PC-9 (cell line): ENCODE results near the gene ZSCAN20. TPM values are rescaled to one million over a fixed set of nuclear protein-coding genes. Genes with fewer than 3 reads are reported as not detected.

ENCODE experiments used
- BruUV-seq: library from RNA; stranded (reverse); fragments of 400-500 nt; replicated peaks from 2 replicates; lab custom pipeline; 2021; lab: Mats Ljungman, UMichigan
- CTCF ChIA-PET: fragments of 300-600 bp; sonication (Branson Sonifier 250); formaldehyde crosslinking; loops from one replicate; lab custom pipeline; 2022; ENCODE audit warnings: antibody characterized with exemption; lab: Charles Lee
- POLR2A ChIA-PET: fragments of 300-600 bp; sonication (Branson Sonifier 250); formaldehyde crosslinking; loops from one replicate; lab custom pipeline; 2022; ENCODE audit warnings: antibody characterized with exemption; ENCODE audit not compliant: unreplicated experiment; lab: Charles Lee
- DNase-seq, 2 experiments: peaks; one replicate each; pipeline versions ENCODE4 v3.0.0 to v3.0.0-alpha.2; 2015 to 2022; ENCODE audit warnings: mixed read lengths in 1 of 2
- H2AFZ ChIP-seq: fragments of 200-600 bp; sonication (generic); 2 replicates; pipeline ENCODE4 v1.8.1; 2017; ENCODE audit warnings: antibody characterized with exemption
- H3F3A ChIP-seq: fragments of 200-600 bp; sonication (generic); 2 replicates; pipeline ENCODE4 v1.8.1; 2017; ENCODE audit warnings: antibody characterized with exemption, mild to moderate bottlenecking, low read depth; ENCODE audit not compliant: insufficient read depth
- H3K27ac ChIP-seq: fragments of 200-600 bp; sonication (generic); 2 replicates; pipeline ENCODE4 v1.6.1; 2016; ENCODE audit warnings: mixed run types
- H3K27me3 ChIP-seq: fragments of 200-600 bp; sonication (generic); 2 replicates; pipeline ENCODE4 v1.6.1; 2016; ENCODE audit warnings: low read depth, mixed run types; ENCODE audit not compliant: insufficient read depth
- H3K36me3 ChIP-seq: fragments of 200-600 bp; sonication (generic); 2 replicates; pipeline ENCODE4 v1.6.1; 2016; ENCODE audit warnings: low read depth, mixed run types
- H3K4me1 ChIP-seq: fragments of 200-600 bp; sonication (generic); replicated peaks from 2 replicates; pipeline ENCODE4 v1.6.1; 2016; ENCODE audit warnings: mixed run types; ENCODE audit not compliant: insufficient read depth
- H3K4me2 ChIP-seq: fragments of 200-600 bp; sonication (generic); 2 replicates; pipeline ENCODE4 v1.6.1; 2017; ENCODE audit warnings: mixed run types
- H3K4me3 ChIP-seq: fragments of 200-600 bp; sonication (generic); 2 replicates; pipeline ENCODE4 v1.6.1; 2016; ENCODE audit warnings: mixed run types
- H3K79me2 ChIP-seq: fragments of 200-600 bp; sonication (generic); 2 replicates; pipeline ENCODE4 v1.6.1; 2017; ENCODE audit warnings: low read depth, mixed run types
- H3K9me2 ChIP-seq: fragments of 200-600 bp; sonication (generic); 2 replicates; pipeline ENCODE4 v1.8.1; 2017; ENCODE audit warnings: mild to moderate bottlenecking; ENCODE audit not compliant: insufficient read depth
- H3K9me3 ChIP-seq: fragments of 200-600 bp; sonication (generic); 2 replicates; pipeline ENCODE4 v1.8.1; 2016; ENCODE audit warnings: low read depth; ENCODE audit not compliant: insufficient read depth
- H4K20me1 ChIP-seq: fragments of 200-600 bp; sonication (generic); 2 replicates; pipeline ENCODE4 v1.8.1; 2017; ENCODE audit not compliant: insufficient read depth
- CTCF ChIP-seq: fragments of 200-600 bp; sonication (generic); conservative IDR thresholded peaks from 2 replicates; pipeline ENCODE4 v1.6.1; 2017; ENCODE audit warnings: mixed run types, antibody characterized with exemption, mild to moderate bottlenecking, moderate library complexity
- EZH2 ChIP-seq: fragments of 200-600 bp; sonication (generic); IDR thresholded peaks from 2 replicates; pipeline ENCODE4 v1.8.0; 2017; ENCODE audit warnings: antibody characterized with exemption, low read depth
- intact Hi-C: fragments of 100-400 bp; cut with micrococcal nuclease; formaldehyde crosslinking; loops from one replicate; pipeline ENCODE4 v1.10.0; 2022; ENCODE audit not compliant: unreplicated experiment
- total RNA-seq: library from RNA; stranded (reverse); gene quantifications from 2 replicates; pipeline ENCODE4 v1.2.3, GENCODE V29; 2021

Gene ZSCAN20
- total RNA-seq, 1 experiment from 2014 or later: 6.0 TPM

GRCh38 chr1:33454646-33455282 is 17.7 kb upstream of the ZSCAN20 start:
- H3K9me3 ChIP-seq: no peaks in the 10 kb centered on the region
- no peak overlapping the region for H3K27ac ChIP-seq
- H3K36me3 ChIP-seq: no peaks in the 10 kb centered on the region
- ChIA-PET CTCF (no interaction called here), POLR2A (no interaction called here)
- no peak overlapping the region for H3K4me2 ChIP-seq
- no peaks in the 10 kb centered on the region for H3K9me2 ChIP-seq
- TF ChIP-seq CTCF (no peak), EZH2 (no peak)
- H3K4me3 ChIP-seq: no peak overlapping the region
- H2AFZ ChIP-seq: no peak overlapping the region
- peaks cover 7% of the 10 kb centered on the region; the same call in 1 of the 2 replicates for H3F3A ChIP-seq
- intact Hi-C loops: loop anchor here (5.0 kb wide), 5 partner anchors 87 to 357 kb away; no protein-coding TSS in a partner anchor
- no peaks in the 10 kb centered on the region for H4K20me1 ChIP-seq
- no peaks in the 10 kb centered on the region for H3K79me2 ChIP-seq
- no TSS peak for BruUV-seq
- DNase-seq: no peak
- H3K4me1 ChIP-seq: peaks cover 21% of the 10 kb centered on the region
- no peaks in the 10 kb centered on the region for H3K27me3 ChIP-seq

- BruUV-seq: no TSS peak
- POLR2A ChIA-PET: interaction anchor here (0.7 kb wide), 1 partner anchor 329 kb away, joined by 12 read pairs; no protein-coding TSS in a partner anchor
- CTCF ChIA-PET: interaction anchor here (0.6 to 0.7 kb wide), 10 partner anchors 21 to 1900 kb away, joined by 3 to 11 read pairs (median 4); no protein-coding TSS in a partner anchor
These were observed 16.6 kb upstream of the ZSCAN20 start for GRCh38 chr1:33455539-33456501.

More at GRCh38 chr1:33455539-33456501, 16.6 kb upstream of the ZSCAN20 start:
- peak; percentile 50 to 51 for DNase-seq
- H3K79me2 ChIP-seq: no peaks in the 10 kb centered on the region
- peak; percentile 76 for TF ChIP-seq CTCF
- no peak for TF ChIP-seq EZH2
- H4K20me1 ChIP-seq: no peaks in the 10 kb centered on the region
- H2AFZ ChIP-seq: no peak overlapping the region
- H3K4me3 ChIP-seq: no peak overlapping the region
- H3K9me2 ChIP-seq: no peaks in the 10 kb centered on the region
- no peak overlapping the region for H3K27ac ChIP-seq
- intact Hi-C loops: loop anchor here (5.0 kb wide), 5 partner anchors 89 to 359 kb away; no protein-coding TSS in a partner anchor
- H3F3A ChIP-seq: peaks cover 17% of the 10 kb centered on the region; the same call in 1 of the 2 replicates
- no peak overlapping the region for H3K4me2 ChIP-seq
- H3K27me3 ChIP-seq: no peaks in the 10 kb centered on the region
- no peaks in the 10 kb centered on the region for H3K9me3 ChIP-seq
- peaks cover 32% of the 10 kb centered on the region for H3K4me1 ChIP-seq
- no peaks in the 10 kb centered on the region for H3K36me3 ChIP-seq
